Measurements from ENCODE around the gene EMC8.

Gene EMC8

DNA sequence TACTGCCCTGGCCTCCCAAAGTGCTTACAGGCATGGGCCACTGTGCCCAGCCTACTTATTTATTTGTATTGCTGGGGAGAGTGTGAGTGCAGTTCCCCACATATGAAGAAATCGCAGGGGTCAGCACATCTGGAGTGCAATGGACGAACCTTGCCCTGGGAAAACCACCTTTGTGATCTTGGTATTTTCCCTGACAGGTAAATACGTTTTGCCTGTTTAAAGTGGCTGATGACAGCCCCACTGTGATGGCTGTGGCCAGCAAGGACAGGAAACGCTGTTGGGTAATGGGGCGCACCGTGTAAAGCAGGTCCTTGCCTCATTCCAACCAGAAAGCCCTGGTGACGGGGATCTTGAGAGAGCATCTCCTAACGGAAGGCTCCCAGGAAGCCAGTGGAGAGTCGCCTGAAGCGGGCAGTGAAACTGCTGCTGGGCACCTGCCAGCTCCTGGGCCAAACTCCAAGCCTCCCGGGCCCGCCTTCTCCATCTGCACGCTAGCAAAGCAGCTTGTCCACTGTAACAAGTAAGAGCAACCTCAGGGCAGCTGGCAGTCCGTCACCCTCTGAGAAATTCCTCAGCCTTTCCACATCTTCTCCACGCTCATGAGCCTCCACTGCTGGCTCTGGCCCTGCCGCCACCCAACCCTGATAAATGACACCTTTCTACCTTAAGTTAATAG is 17.5 kb downstream of the EMC8 start:
- peak; percentile 39 for DNase-seq

DNA sequence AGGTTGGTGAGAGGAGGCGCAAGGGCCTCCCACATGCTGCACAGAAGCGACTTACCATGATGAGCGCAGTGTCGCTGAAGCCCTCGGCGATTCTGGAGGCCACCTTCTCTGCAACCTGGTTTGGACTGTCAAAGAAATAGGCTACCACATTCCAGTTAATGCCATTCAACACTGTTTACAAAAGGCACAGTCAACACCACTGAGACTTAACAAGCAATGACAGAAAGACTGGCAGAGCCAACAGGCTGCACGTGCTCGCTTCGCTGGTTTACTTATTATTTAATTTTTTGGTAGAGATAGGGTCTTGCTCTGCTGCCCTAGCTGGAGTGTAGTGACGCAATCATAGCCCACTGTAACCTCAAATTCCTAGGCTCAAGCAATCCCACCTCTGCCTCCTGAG is 18.2 kb downstream of the EMC8 start:
- no peak for DNase-seq

GRCh38 chr16:85780281-85780680 is 19.1 kb downstream of the EMC8 start:
- DNase-seq, result no peak

DNA sequence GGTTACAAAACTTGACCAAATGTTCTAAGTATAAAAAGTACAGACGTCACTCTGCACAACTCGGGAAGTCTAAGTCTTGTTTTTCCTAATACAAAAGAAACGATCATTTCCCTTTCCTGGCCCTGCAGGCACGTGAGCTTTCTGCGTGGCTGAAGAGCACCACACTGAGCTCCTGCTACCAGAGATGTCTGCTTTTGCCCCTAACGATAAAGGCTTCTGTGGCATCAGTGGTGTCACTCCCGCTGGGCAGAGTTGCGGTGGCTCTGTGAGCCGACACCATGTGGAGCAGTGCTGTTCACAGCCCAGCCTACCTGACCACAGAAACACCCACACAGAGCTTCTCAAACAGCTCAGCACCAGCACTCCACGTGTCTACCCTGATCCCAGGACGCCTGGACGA is 20.5 kb downstream of the EMC8 start:
- DNase-seq, result no peak

DNA sequence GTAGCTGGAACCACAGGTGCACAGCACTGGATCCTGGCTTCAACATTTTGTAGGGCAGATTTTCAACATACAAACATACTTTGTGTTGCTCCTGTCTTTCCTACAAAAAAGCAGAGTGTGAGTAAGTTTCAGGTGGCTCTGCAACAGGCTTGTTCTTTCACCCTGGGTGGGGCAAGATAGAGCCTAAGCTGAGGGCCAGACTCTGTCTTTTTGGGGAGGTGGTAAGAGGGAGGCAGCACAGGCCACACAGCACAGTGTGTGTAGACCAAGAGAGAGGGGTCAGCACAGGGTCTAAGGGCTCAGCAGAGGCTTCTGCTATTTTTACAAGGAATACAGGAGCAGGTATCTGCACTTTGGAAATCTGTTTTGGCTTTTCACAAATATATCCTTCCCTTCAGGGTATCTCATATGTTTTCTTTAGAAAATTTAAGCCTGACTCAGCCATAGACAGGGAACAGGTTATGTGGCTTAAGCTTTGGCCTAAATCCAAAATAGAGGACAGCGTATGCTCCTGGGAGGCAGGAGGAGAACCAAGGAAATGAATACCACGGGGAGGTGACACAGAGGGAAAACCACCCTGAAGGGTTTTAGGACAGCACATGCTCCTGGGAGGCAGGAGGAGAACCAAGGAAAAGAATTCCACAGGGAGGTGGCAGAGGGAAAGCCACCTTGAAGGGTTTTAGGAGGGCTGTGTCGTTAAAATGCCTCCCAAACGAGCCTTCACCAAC is 21.6 kb downstream of the EMC8 start:
- DNase-seq, result no peak

GRCh38 chr16:85774811-85775210 is 24.5 kb downstream of the EMC8 start:
- no peak for DNase-seq

DNA sequence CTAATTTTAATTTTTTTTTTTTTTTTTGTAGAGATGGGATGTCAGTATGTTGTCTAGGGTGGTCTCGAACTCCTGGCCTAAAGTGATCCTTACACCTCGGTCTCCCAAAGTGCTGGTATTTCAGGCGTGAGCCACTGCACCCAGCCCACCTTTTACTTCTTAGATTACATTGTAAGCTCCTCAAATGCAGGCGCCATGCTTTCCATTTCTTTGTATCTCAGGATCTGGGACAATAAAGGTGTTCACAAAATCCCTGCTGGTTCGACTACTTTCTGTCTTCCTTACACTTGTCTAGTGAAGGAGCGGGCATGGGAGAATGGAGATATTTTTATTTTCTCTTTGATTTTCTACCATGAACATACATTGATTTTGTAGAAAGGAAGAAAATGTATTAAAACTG is 25.2 kb downstream of the EMC8 start:
- no peak for DNase-seq

DNA sequence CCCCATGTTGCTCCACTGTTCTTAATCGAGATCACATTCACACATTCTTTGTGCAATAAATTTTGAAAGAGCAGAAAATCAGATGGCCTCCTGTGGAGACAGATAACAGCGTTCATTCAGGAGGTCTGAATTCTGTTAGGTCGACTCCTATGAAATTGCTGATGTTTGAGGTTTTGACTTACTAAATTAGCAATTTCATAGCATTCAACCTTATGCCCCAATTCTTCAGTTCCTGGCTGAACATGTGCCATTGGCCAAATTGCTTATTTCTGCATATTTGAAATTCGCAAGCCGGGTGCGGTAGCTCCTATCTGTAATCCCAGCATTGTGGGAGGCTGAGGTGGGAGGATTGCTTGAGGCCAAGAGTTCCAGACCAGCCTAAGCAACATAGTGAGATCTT is 26.3 kb downstream of the EMC8 start:
- no peak for DNase-seq

DNA sequence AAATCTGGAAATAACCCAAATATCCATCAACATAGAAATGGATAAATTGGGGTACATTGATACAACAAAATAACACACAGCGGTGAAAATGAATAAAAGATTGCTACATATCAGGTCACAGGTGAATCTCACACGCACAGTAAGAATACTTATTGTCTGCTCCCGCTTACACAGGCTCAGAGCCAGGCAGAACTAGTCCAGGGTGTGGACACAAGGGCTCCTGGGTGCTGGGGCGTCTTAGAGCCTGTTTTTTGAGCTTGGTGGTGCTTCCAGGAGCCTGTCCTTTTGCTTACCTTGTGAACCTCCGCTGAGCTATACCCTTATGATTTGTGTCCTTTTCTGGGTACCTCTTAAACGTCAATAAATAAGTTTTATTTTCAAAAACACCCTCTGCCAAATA is 28.6 kb downstream of the EMC8 start:
- no peak for DNase-seq

DNA sequence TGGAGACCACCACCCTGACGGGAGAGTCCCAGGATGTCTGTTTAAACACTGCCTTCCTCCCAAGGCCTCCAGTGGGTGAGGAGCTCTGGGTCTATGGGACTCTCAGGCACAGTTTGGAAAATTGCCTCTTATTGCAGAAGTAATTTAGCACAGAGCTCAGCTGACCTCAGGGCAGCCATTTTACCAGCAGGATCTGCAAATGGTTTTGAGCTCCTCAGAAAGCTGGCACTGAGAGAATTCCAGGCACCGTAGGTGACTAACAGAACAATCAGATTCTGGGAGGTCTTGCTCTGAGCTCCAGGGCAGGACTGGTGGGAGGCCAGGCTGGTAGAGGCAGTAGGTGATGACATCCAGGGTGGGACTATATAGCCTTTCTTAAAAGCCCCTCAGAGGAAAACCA is 31.1 kb downstream of the EMC8 start:
- DNase-seq, result no peak

- DNase-seq, result no peak
Observed at GRCh38 chr16:85767531-85767930, 31.8 kb downstream of the EMC8 start.

GRCh38 chr16:85765767-85766166 is 33.6 kb downstream of the EMC8 start:
- no peak for DNase-seq

- DNase-seq, result no peak
Observed at GRCh38 chr16:85765211-85765610, 34.1 kb downstream of the EMC8 start.

GRCh38 chr16:85763616-85764015 is 35.7 kb downstream of the EMC8 start:
- no peak for DNase-seq

GRCh38 chr16:85762970-85763369 is 36.4 kb downstream of the EMC8 start:
- DNase-seq, result no peak

DNA sequence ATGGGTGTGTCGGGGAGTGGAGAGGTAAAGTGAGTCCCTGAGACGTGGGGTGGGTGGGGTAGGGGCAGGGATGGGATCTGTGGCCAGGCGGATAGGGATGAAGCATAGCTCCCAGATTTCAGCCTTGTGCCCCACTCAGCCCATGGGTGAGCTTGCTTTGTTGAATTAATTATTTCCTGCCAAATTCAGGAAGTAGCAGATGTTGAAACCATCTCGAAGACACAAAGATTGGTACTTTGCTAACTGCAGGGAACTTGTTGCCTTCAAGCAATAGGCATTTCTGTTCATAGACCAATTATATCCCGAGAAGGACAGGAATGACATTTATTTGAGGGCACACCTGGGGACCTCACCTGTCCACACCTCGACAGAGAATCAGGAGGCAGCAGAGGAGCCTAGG is 37.5 kb downstream of the EMC8 start:
- DNase-seq, result no peak

GRCh38 chr16:85759631-85760419 is 39.5 kb downstream of the EMC8 start:
- no peak for DNase-seq

DNA sequence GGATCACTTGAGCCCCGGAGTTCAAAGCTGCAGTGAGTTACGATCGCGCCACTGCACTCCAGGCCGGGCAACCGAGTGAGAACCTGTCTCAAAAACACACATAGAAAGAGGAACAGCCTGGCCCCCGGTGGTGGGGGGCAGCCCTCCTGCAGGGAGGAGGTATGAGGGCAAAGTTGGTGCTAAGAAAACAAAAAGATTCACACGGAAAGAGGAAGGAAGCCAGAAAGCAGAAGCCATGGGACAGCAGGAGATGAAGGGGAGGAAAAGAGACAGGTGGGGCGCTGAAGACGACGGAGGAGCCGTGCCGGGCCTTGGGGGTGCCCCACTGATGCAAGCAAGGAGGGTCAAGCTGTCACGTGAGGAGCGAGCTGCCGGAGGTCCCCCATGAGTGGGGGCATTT is 40.2 kb downstream of the EMC8 start:
- DNase-seq, result no peak

DNA sequence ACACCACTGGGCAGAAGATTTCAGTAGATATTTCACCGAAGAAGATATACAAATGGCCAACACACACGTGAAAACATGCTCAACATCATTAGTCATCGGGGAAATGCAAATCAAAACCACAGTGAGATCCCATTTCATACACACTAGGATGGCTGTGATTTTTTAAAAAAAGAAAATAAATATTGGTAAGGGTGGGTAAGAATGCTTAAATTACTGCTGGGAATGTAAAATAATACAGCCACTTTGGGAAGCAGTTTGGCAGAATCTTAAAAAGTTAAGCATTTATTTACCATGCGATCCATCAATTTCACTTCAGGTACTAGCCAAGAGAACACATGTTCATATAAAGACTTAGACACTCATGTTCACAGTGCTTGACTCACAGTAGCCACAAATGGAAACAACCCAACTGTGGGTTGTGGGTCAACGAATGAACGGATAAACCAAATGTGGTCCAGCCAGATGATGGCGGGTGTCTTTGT is 42.0 kb downstream of the EMC8 start:
- no peak for DNase-seq

GRCh38 chr16:85755929-85756768 is 43.2 kb downstream of the EMC8 start:
- no peak for DNase-seq

- no peak for DNase-seq
Observed at GRCh38 chr16:85754413-85754812, 44.9 kb downstream of the EMC8 start.

DNA sequence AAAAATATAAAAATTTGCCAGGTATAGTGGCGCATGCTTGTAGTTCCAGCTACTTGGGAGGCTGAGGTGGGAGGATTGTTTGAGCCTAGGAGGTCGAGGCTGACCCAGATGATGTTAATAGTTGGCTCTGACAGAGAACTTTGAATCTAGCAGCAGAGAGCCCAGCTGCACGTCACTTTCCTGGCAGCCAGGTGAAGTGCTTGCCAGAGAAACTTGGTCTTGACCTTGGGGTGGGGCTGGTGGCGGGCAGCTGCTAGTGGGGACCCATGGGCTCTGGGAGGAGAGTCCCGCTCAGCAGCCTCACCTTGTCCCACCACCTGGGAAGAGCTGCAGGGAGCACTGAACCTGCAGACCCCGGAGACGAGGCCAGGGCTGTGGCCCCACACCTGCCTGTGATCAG is 45.4 kb downstream of the EMC8 start:
- no peak for DNase-seq

- DNase-seq, result no peak
Observed at GRCh38 chr16:85753559-85753958, 45.8 kb downstream of the EMC8 start.

Measured in NCI-H1694 treated with DMSO at 0.1 percent for 48 hours (cell line).